WTC11 (cell line): ENCODE data around the gene PKHD1. TPM values are rescaled to one million over a fixed set of nuclear protein-coding genes. Genes with fewer than 3 reads are reported as not detected.

ENCODE experiments used
- ATAC-seq: fragments of 200-7000 bp; cut with Tn5 transposase; 2 replicates; pipeline ENCODE4 v1.10.0; 2021; ENCODE audit warnings: mild to moderate bottlenecking, moderate library complexity
- CTCF ChIA-PET: fragments of 300-600 bp; sonication (Branson Sonifier 250); formaldehyde crosslinking; loops from one replicate; lab custom pipeline; 2021; ENCODE audit warnings: antibody characterized with exemption; lab: Charles Lee
- POLR2A ChIA-PET: fragments of 350-600 bp; sonication (Branson Sonifier 250); formaldehyde crosslinking; loops from one replicate; lab custom pipeline; 2021; ENCODE audit warnings: antibody characterized with exemption; lab: Charles Lee
- DNase-seq: peaks from one replicate; pipeline ENCODE4 v3.0.0; 2021; ENCODE audit warnings: low spot score
- H3K27ac Mint-ChIP-seq: 2 replicates; pipeline ENCODE4 v1.8.0; 2021; ENCODE audit warnings: mixed read lengths
- H3K27me3 Mint-ChIP-seq: 2 replicates; pipeline ENCODE4 v1.8.0; 2021; ENCODE audit warnings: low read depth, mild to moderate bottlenecking, moderate library complexity, mixed read lengths
- H3K36me3 Mint-ChIP-seq: 2 replicates; pipeline ENCODE4 v1.8.0; 2021; ENCODE audit warnings: mixed read lengths
- H3K4me1 Mint-ChIP-seq: 2 replicates; pipeline ENCODE4 v1.8.0; 2022; ENCODE audit warnings: mixed read lengths
- H3K4me3 Mint-ChIP-seq: 2 replicates; pipeline ENCODE4 v1.8.0; 2021; ENCODE audit warnings: mild to moderate bottlenecking, moderate library complexity, mixed read lengths
- H3K9me3 Mint-ChIP-seq: 2 replicates; pipeline ENCODE4 v1.8.0; 2021; ENCODE audit warnings: mixed read lengths
- ATF2 ChIP-seq: sonication (generic); formaldehyde crosslinking; IDR thresholded peaks from 2 replicates; pipeline ENCODE4 v1.8.1; 2022; ENCODE audit warnings: low read depth, missing genetic modification reagents, borderline replicate concordance
- ATF3 ChIP-seq: sonication (generic); formaldehyde crosslinking; conservative IDR thresholded peaks from 2 replicates; pipeline ENCODE4 v1.8.1; 2022; ENCODE audit warnings: mild to moderate bottlenecking, missing genetic modification reagents
- CTCF ChIP-seq: fragments of 200-600 bp; IDR thresholded peaks from 2 replicates; pipeline ENCODE4 v1.8.0; 2022; ENCODE audit warnings: antibody characterized with exemption
- EMX1 ChIP-seq: fragments of 250-450 bp; sonication (Bioruptor Pico); IDR thresholded peaks from 2 replicates; pipeline ENCODE4 v1.8.0; 2021; ENCODE audit warnings: mild to moderate bottlenecking
- ERG ChIP-seq: fragments of 250-450 bp; sonication (Bioruptor Pico); IDR thresholded peaks from 2 replicates; pipeline ENCODE4 v1.8.0; 2021; ENCODE audit warnings: mild to moderate bottlenecking
- PRRX2 ChIP-seq: fragments of 250-450 bp; sonication (Bioruptor Pico); IDR thresholded peaks from 2 replicates; pipeline ENCODE4 v1.8.0; 2021; ENCODE audit warnings: mild to moderate bottlenecking
- TCF7 ChIP-seq: sonication (generic); formaldehyde crosslinking; IDR thresholded peaks from 2 replicates; pipeline ENCODE4 v1.8.0; 2022; ENCODE audit warnings: mild to moderate bottlenecking, low read depth, missing genetic modification reagents, moderate library complexity
- ZNF425 ChIP-seq: fragments of 250-450 bp; sonication (Bioruptor Pico); conservative IDR thresholded peaks from 2 replicates; pipeline ENCODE4 v1.9.0; 2021; ENCODE audit warnings: mild to moderate bottlenecking
- total RNA-seq: library from RNA; stranded (reverse); gene quantifications from 3 replicates; pipeline ENCODE4 v1.2.3, GENCODE V29; 2021

The PKHD1 gene
- total RNA-seq, 1 experiment from 2014 or later, result 0.15 TPM

- no peaks in the 10 kb centered on the region; the same call in 1 of the 2 replicates for H3K27me3 Mint-ChIP-seq
- TF ChIP-seq CTCF (0 out of 2 replicates have a peak, but pooled peaks have one; percentile 22), EMX1 (CRISPR knock-in tag) (no peak)
- ATAC-seq, result peak; percentile 93
- no peaks in the 10 kb centered on the region for H3K36me3 Mint-ChIP-seq
- peaks cover 19% of the 10 kb centered on the region for H3K4me1 Mint-ChIP-seq
- CTCF ChIA-PET, result interaction anchor here (0.7 to 2.4 kb wide), 7 partner anchors 8 to 175 kb away, joined by 3 to 14 read pairs (median 6); no protein-coding TSS in a partner anchor
- POLR2A ChIA-PET, result no interaction called here
- peak; percentile 52 for DNase-seq
- H3K4me3 Mint-ChIP-seq, result no peak overlapping the region
- H3K27ac Mint-ChIP-seq, result peak overlapping the region; percentile 74
- H3K9me3 Mint-ChIP-seq, result no peaks in the 10 kb centered on the region
These were observed 23.6 kb downstream of the PKHD1 start for GRCh38 chr6:52063584-52064344.

GRCh38 chr6:52061481-52061880, 25.9 kb downstream of the PKHD1 start:
- Mint-ChIP-seq H3K27ac (no peak overlapping the region), H3K4me3 (no peak overlapping the region), H3K36me3 (no peaks in the 10 kb centered on the region), H3K4me1 (peaks cover 27% of the 10 kb centered on the region), H3K27me3 (no peaks in the 10 kb centered on the region; the same call in 1 of the 2 replicates), H3K9me3 (no peaks in the 10 kb centered on the region)
- TF ChIP-seq ERG (CRISPR knock-in tag), result no peak
- no peak for TF ChIP-seq TCF7 (CRISPR knock-in tag)
- no peak for TF ChIP-seq ZNF425 (CRISPR knock-in tag)
- no peak for TF ChIP-seq ATF3 (CRISPR knock-in tag)
- no peak for TF ChIP-seq ATF2
- no peak for TF ChIP-seq PRRX2 (CRISPR knock-in tag)
- no peak for DNase-seq
- ATAC-seq, result no peak
- POLR2A ChIA-PET, result no interaction called here
- CTCF ChIA-PET, result interaction anchor here (1.3 to 2.5 kb wide), 3 partner anchors 12 to 203 kb away, joined by 3 to 6 read pairs (median 4); no protein-coding TSS in a partner anchor

- POLR2A ChIA-PET, result no interaction called here
- H3K9me3 Mint-ChIP-seq, result no peaks in the 10 kb centered on the region
These were observed 27.6 kb downstream of the PKHD1 start for GRCh38 chr6:52059821-52060220.

More at GRCh38 chr6:52059821-52060220, 27.6 kb downstream of the PKHD1 start:
- TF ChIP-seq ATF3 (CRISPR knock-in tag) (no peak), ERG (CRISPR knock-in tag) (no peak)
- DNase-seq, result no peak
- no peaks in the 10 kb centered on the region; the same call in 1 of the 2 replicates for H3K27me3 Mint-ChIP-seq
- H3K4me1 Mint-ChIP-seq, result peaks cover 26% of the 10 kb centered on the region
- CTCF ChIA-PET, result interaction anchor here (1.3 to 2.5 kb wide), 2 partner anchors 11 to 204 kb away, joined by 3 to 6 read pairs; no protein-coding TSS in a partner anchor
- H3K4me3 Mint-ChIP-seq, result no peak overlapping the region
- H3K27ac Mint-ChIP-seq, result no peak overlapping the region
- H3K36me3 Mint-ChIP-seq, result no peaks in the 10 kb centered on the region
- ATAC-seq, result no peak
